Right atrium auricular region (tissue), 2 donors: ENCODE measurements around the gene CAP2. TPM values are rescaled to one million over a fixed set of nuclear protein-coding genes. Genes with fewer than 3 reads are reported as not detected.

Experiments
- DNase-seq: peaks from one replicate; pipeline ENCODE4 v3.0.0-alpha.2; 2019; ENCODE audit warnings: low spot score
- H3K27ac ChIP-seq, 2 donors: fragments of 200-600 bp; sonication (generic); 1 replicate in 1 of 2; 2 replicates in 1 of 2; pipeline ENCODE4 v1.5.1; 2016 to 2019
- H3K27me3 ChIP-seq, 2 donors: fragments of 200-600 bp; sonication (generic); one replicate each; pipeline versions ENCODE4 v1.5.1 to v1.6.0; 2017 to 2019
- H3K36me3 ChIP-seq: fragments of 200-600 bp; sonication (generic); one replicate; pipeline ENCODE4 v1.5.1; 2016
- H3K4me1 ChIP-seq, 2 donors: fragments of 200-600 bp; sonication (generic); one replicate each; pipeline versions ENCODE4 v1.5.1 to v1.6.0; 2017 to 2019
- H3K4me3 ChIP-seq, 2 donors: fragments of 200-600 bp; sonication (generic); 1 replicate in 1 of 2; 2 replicates in 1 of 2; pipeline ENCODE4 v1.5.1; 2017 to 2019; ENCODE audit warnings: mild to moderate bottlenecking in 1 of 2, moderate library complexity in 1 of 2
- H3K9me3 ChIP-seq, 2 donors: fragments of 200-600 bp; sonication (generic); one replicate each; pipeline ENCODE4 v1.5.1; 2019
- total RNA-seq, 2 donors: library from RNA; depleted of rRNA; stranded (reverse); fragments of >200 nt; gene quantifications; one replicate each; pipeline ENCODE4 v1.1.0, GENCODE V29; 2016
- TF ChIP-seq, protein P1 (sequence below), 2 donors: fragments of 200-600 bp; sonication (generic); IDR thresholded peaks; one replicate each; pipeline ENCODE4 v1.5.1; 2019; ENCODE audit warnings: antibody characterized with exemption in 2 of 2

CAP2 gene
- total RNA-seq, 2 donors from 2014 or later, result 59.9 to 63.6 TPM

GRCh38 chr6:17497535-17498095, 104.2 kb downstream of the CAP2 start:
- no peaks in the 10 kb centered on the region for H3K9me3 ChIP-seq
- H3K4me3 ChIP-seq, result no peak overlapping the region
- H3K36me3 ChIP-seq, result peaks cover 4% of the 10 kb centered on the region
- no peak for DNase-seq
- H3K27ac ChIP-seq, result no peak overlapping the region
- TF ChIP-seq, protein P1, sequence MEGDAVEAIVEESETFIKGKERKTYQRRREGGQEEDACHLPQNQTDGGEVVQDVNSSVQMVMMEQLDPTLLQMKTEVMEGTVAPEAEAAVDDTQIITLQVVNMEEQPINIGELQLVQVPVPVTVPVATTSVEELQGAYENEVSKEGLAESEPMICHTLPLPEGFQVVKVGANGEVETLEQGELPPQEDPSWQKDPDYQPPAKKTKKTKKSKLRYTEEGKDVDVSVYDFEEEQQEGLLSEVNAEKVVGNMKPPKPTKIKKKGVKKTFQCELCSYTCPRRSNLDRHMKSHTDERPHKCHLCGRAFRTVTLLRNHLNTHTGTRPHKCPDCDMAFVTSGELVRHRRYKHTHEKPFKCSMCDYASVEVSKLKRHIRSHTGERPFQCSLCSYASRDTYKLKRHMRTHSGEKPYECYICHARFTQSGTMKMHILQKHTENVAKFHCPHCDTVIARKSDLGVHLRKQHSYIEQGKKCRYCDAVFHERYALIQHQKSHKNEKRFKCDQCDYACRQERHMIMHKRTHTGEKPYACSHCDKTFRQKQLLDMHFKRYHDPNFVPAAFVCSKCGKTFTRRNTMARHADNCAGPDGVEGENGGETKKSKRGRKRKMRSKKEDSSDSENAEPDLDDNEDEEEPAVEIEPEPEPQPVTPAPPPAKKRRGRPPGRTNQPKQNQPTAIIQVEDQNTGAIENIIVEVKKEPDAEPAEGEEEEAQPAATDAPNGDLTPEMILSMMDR (IDR thresholded peaks at IDR 0.05), result no peak
- H3K27me3 ChIP-seq, result no peaks in the 10 kb centered on the region
- H3K4me1 ChIP-seq, result peaks cover 0 to 7% of the 10 kb centered on the region in 2 donors

DNA sequence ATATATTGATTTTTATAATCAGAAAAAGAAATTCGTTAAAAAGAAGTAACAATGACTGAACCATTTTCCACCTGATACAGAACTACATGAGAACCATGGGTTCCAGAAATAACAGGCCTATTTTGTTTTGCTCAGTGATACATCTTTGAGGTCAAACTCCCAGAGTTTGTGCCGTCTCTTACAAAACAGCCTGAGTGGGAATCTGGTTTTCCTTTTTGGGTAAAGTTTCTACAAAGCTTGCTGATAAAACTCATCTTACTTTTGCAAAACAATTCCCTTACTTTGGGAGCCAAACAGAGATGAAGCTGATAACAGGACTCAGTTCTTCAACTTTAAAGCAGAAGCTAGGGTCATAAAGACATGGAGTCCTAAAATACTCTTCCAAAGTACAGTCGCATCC, 108.0 kb downstream of the CAP2 start:
- TF ChIP-seq, protein P1 (IDR thresholded peaks at IDR 0.05), result no peak
- Histone ChIP-seq H3K36me3 (no peaks in the 10 kb centered on the region), H3K4me3 (no peak overlapping the region), H3K27me3 (no peaks in the 10 kb centered on the region), H3K27ac (no peak overlapping the region), H3K9me3 (no peaks in the 10 kb centered on the region), H3K4me1 (no peaks in the 10 kb centered on the region)
- DNase-seq, result no peak

DNA sequence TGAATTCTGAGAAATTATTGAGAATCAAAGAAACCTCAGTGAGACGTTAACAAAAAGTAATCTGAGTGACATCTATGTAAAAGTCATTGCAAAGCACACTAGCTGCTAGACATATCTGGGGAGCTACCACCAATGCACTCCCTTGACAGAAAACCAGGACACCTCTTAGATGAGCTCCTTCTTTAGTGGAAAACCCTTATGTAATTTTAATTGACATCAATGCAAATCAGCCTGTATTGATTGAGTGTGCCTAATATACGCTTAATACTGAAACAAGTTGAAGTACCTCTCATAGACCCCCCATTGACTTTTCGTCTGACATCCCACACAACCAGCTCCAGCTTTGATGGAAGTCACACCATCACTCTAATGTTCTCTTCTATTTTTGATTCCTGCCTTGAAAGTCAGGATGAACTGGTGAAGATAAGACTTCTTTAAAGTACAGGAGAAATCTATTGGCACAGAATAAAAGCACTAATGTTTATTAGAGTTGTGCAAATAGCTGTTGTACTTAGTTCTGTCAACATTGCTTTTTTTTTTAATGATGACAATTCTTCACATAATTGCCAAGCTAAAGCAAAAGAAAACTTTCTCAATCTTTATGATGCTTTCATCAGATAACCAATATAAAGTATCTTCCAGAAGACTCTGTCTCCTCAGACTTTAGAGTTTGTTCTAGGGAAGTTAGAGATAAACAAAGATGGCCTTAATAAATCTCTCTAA, 108.7 kb downstream of the CAP2 start:
- DNase-seq, result no peak
- H3K27me3 ChIP-seq, result no peaks in the 10 kb centered on the region
- no peak overlapping the region for H3K4me3 ChIP-seq
- H3K27ac ChIP-seq, result no peak overlapping the region
- TF ChIP-seq, protein P1 (IDR thresholded peaks at IDR 0.05), result no peak
- H3K4me1 ChIP-seq, result no peaks in the 10 kb centered on the region
- H3K9me3 ChIP-seq, result no peaks in the 10 kb centered on the region
- no peaks in the 10 kb centered on the region for H3K36me3 ChIP-seq

DNA sequence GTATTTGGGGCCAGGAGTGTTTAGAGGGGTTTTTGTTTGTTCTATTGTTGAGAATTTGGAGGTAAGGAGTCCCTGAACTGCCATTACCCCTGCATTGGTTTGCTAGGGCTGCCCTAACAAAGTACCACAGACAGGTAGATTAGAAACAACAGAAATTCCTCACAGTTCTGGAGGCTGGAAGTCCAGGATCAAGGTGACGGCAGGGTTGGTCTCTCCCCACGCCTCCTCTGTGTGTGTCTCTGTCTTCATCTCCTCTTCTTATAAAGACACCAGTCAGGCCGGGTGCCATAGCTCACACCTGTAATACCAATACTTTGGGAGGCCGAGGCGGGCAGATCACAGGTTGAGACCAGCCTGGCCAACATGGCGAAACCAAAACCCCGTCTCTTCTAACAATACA, 109.7 kb downstream of the CAP2 start:
- no peaks in the 10 kb centered on the region for H3K36me3 ChIP-seq
- no peak for DNase-seq
- H3K4me3 ChIP-seq, result no peak overlapping the region
- H3K27me3 ChIP-seq, result no peaks in the 10 kb centered on the region
- H3K4me1 ChIP-seq, result no peaks in the 10 kb centered on the region
- H3K9me3 ChIP-seq, result no peaks in the 10 kb centered on the region
- TF ChIP-seq, protein P1 (IDR thresholded peaks at IDR 0.05), result no peak
- H3K27ac ChIP-seq, result no peak overlapping the region

DNA sequence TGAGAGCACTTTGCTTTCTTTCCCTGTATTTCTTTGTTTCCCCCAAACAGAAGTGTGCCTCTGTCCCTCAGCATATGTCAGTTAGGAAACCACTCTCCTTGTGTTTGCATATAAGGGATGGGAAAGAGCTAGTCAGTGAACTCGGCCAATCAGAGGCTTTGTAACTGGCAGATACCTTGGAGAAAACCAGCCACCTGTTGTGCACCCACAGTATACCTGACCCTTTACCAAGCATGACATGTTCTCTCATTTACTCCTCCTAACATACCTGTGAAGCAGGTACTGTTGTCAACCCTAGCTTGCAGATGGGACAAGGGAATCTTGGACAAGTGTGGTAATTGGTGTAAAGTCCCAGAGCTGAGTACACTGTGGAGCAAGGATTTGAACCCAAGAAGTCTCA, 110.6 kb downstream of the CAP2 start:
- no peaks in the 10 kb centered on the region for H3K36me3 ChIP-seq

More for the DNA sequence above, 110.6 kb downstream of the CAP2 start:
- no peaks in the 10 kb centered on the region for H3K27me3 ChIP-seq
- H3K27ac ChIP-seq, result no peak overlapping the region
- no peaks in the 10 kb centered on the region for H3K4me1 ChIP-seq
- TF ChIP-seq, protein P1 (IDR thresholded peaks at IDR 0.05), result no peak
- DNase-seq, result no peak
- no peaks in the 10 kb centered on the region for H3K9me3 ChIP-seq
- no peak overlapping the region for H3K4me3 ChIP-seq
